ENCODE measurements around the gene EXOC6B. TPM values are rescaled to one million over a fixed set of nuclear protein-coding genes. Genes with fewer than 3 reads are reported as not detected.

Gene EXOC6B
- total and polyA plus RNA-seq, 8 donors: 2.4 to 19.2 (median 11.3) TPM

DNA sequence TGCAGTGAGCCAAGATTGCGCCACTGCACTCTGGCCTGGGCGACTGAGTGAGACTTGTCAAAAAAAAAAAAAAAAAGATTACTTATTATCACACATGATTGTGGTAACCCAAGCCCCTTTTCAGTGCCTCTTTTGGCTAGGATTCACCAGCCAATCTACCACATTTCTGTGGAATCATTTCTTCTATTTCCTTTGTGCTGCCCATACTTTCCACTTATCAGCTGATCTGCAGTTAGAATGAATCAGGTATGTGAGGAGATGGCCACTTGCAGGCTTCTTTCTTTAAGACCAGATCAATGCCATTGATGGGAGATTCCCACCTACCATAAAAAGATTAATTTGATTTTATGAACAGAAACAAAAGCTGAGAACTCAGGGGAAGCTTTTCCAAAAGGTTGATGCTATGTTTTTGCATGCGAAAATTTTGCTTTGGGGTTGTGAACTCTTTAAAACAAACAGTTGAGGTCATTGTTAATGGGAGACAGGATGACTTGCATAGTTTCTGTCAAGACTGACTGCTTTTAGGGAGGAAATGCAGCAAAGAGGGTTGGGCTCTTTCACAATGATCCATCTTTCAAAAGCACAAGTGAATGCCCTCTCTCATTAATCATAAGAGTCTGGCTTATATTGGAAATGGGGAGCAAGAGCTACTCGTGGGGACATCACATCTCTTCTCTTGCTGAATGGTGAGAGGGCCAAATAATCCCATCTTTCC, 611.2 kb downstream of the EXOC6B start:
- ATAC-seq (peak in 1 of 4 donors; percentile 37), FAIRE-seq (no peak), DNase-seq (no peak)
- Histone ChIP-seq H3K27ac (no peak overlapping the region), H3K4me1 (no peaks in the 10 kb centered on the region), H3K27me3 (no peaks in the 10 kb centered on the region), H3K4me3 (no peak overlapping the region), H3K36me3 (no peaks in the 10 kb centered on the region), H3K9me3 (no peaks in the 10 kb centered on the region)
- TF ChIP-seq CTCF (IDR thresholded peaks at IDR 0.05): no peak
- WGBS, 2 donors: 71 to 74% methylated on average over 4 of the region's 4 CpGs
- intact Hi-C loops (cut with DNase I): no loop called here

GRCh38 chr2:72212486-72212855, 613.4 kb downstream of the EXOC6B start:
- Histone ChIP-seq H3K9me3 (no peaks in the 10 kb centered on the region), H3K36me3 (no peaks in the 10 kb centered on the region), H3K27ac (no peak overlapping the region), H3K4me3 (no peak overlapping the region), H3K4me1 (no peaks in the 10 kb centered on the region), H3K27me3 (no peaks in the 10 kb centered on the region)
- intact Hi-C loops (cut with DNase I): no loop called here
- FAIRE-seq (no peak), ATAC-seq (no peak), DNase-seq (no peak)
- WGBS, 2 donors: 83 to 90% methylated on average over 1 of the region's 1 CpG
- TF ChIP-seq CTCF (IDR thresholded peaks at IDR 0.05): no peak

DNA sequence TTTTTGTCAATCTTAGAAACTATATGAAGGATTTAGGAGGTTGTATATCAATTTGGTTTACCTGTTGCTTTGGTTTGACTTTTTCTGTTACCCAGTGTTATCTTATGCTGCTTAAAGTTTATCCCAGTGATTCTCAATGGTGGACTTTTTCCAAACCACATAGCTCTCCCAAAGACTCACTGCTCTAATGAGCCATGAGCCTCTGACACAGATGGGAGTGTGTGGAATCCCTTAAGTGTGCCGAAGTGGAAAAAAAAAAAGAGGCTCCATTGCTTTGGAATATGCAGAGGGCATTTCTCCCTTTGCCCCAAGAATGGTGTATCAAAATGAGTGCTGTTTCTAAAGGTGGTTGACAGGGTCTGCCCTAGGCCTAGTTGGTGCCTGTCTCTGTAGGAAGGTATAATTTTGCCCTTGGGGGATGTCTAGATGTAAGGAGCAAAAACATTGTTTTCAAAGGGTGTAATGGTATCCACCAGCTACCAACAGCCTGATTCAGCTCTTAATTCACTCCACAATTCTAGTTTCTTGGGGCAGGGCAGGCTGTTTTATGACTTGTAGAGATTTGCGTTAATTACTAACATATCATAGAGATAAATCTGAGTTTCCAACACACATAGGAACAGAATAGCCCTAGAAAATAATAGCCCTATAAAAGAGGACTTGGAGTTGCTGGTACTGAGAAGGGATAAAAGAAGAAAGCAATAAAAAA, 613.9 kb downstream of the EXOC6B start:
- FAIRE-seq: no peak
- no peak for ATAC-seq

GRCh38 chr2:72211350-72211749, 614.5 kb downstream of the EXOC6B start:
- ATAC-seq: no peak
- Histone ChIP-seq H3K4me3 (no peak overlapping the region), H3K4me1 (no peaks in the 10 kb centered on the region), H3K27me3 (no peaks in the 10 kb centered on the region), H3K9me3 (no peaks in the 10 kb centered on the region), H3K27ac (no peak overlapping the region), H3K36me3 (no peaks in the 10 kb centered on the region)
- intact Hi-C loops (cut with DNase I): no loop called here
- peak; percentile 17 for FAIRE-seq
- 89 to 90% methylated on average over 2 of the region's 2 CpGs for WGBS, 2 donors
- DNase-seq: no peak
- no peak for TF ChIP-seq CTCF (IDR thresholded peaks at IDR 0.05)

More for the DNA sequence above, 613.9 kb downstream of the EXOC6B start:
- H3K27ac ChIP-seq: no peak overlapping the region
- intact Hi-C loops (cut with DNase I): no loop called here
- H3K4me1 ChIP-seq: no peaks in the 10 kb centered on the region
- no peak for DNase-seq
- no peaks in the 10 kb centered on the region for H3K9me3 ChIP-seq
- WGBS, 2 donors: 88 to 94% methylated on average over 2 of the region's 2 CpGs
- no peak overlapping the region for H3K4me3 ChIP-seq
- TF ChIP-seq CTCF (IDR thresholded peaks at IDR 0.05): no peak
- no peaks in the 10 kb centered on the region for H3K36me3 ChIP-seq
- no peaks in the 10 kb centered on the region for H3K27me3 ChIP-seq

DNA sequence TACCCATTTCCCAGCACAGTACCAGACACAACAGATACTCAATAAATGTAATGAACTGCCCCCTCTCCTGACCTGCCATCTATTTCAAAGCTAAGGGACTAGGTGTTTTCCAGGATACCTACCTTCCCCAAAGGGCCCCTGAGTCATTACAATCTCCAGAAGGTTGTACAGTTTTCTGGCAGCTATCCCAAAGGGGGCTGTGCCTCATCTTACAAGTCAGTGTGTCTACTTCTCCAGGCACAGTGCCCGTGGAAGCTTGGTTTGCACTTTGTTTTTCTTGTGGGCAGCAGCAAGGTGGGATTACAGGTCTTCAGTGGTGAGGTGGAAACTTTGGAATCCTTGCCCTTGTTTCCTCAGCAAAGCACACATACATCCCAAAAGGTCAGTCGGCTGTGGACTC, 615.4 kb downstream of the EXOC6B start:
- no peaks in the 10 kb centered on the region for H3K27me3 ChIP-seq
- H3K4me1 ChIP-seq: no peaks in the 10 kb centered on the region
- H3K9me3 ChIP-seq: no peaks in the 10 kb centered on the region
- TF ChIP-seq CTCF (IDR thresholded peaks at IDR 0.05): no peak
- H3K27ac ChIP-seq: no peak overlapping the region
- no peak for DNase-seq
- intact Hi-C loops (cut with DNase I): no loop called here
- WGBS, 2 donors: 80 to 81% methylated on average over 2 of the region's 2 CpGs
- FAIRE-seq: no peak
- H3K36me3 ChIP-seq: no peaks in the 10 kb centered on the region
- no peak for ATAC-seq
- no peak overlapping the region for H3K4me3 ChIP-seq

All from pancreas (tissue), 10 donors.